HepG2 (cell line): ENCODE results near the gene IDH3A. TPM values are rescaled to one million over a fixed set of nuclear protein-coding genes. Genes with fewer than 3 reads are reported as not detected.

Source experiments
- ATAC-seq: fragments of 200-7000 bp; cut with Tn5 transposase; 3 replicates; pipeline ENCODE4 v1.9.1; 2020; ENCODE audit warnings: mild to moderate bottlenecking, moderate library complexity
- BruUV-seq: library from RNA; stranded (reverse); fragments of 400-500 nt; replicated peaks from 2 replicates; lab custom pipeline; 2021; lab: Mats Ljungman, UMichigan
- CTCF ChIA-PET: fragments of 300-600 bp; formaldehyde crosslinking; extraction: SDS; loops from one replicate; lab custom pipeline; 2021; ENCODE audit warnings: low total read pairs, inconsistent platforms, low intra/inter-chr PET ratio; lab: Yijun Ruan, JAX
- POLR2A ChIA-PET: fragments of 350-600 bp; sonication (Branson Sonifier 250); formaldehyde crosslinking; loops from one replicate; lab custom pipeline; 2020; ENCODE audit warnings: antibody characterized with exemption, inconsistent platforms; lab: Yijun Ruan, JAX
- DNase-seq: peaks from one replicate; pipeline ENCODE4 v3.0.0-alpha.2; 2015; ENCODE audit warnings: low spot score
- FAIRE-seq: peaks from 3 replicates; lab custom pipeline; 2011; peaks lifted over from hg19 to GRCh38; lab: Jason Lieb, UNC
- H2AFZ ChIP-seq: one replicate; pipeline ENCODE4 v1.6.1; 2011; ENCODE audit warnings: low read length, inconsistent platforms
- H3K27ac ChIP-seq: fragments of 300-600 bp; 3 replicates; pipeline ENCODE4 v1.8.0; 2011; ENCODE audit warnings: mixed run types, mild to moderate bottlenecking, mixed read lengths, low read length, inconsistent platforms; ENCODE audit not compliant: insufficient read depth; ENCODE audit errors: extremely low read length
- H3K27me3 ChIP-seq, 2 experiments: fragments of 200-600 bp in 1 of 2; 2 replicates in 1 of 2; 3 replicates in 1 of 2; pipeline versions ENCODE4 v1.6.0 to v1.8.0; 2011; ENCODE audit warnings: low read length in 2 of 2, mild to moderate bottlenecking in 2 of 2, moderate library complexity in 2 of 2, inconsistent platforms in 1 of 2; ENCODE audit not compliant: insufficient read depth in 2 of 2, control insufficient read depth in 1 of 2
- H3K36me3 ChIP-seq, 2 experiments: fragments of 200-600 bp in 1 of 2; replicated peaks in 1 of 2; 2 replicates in 1 of 2; 3 replicates in 1 of 2; pipeline versions ENCODE4 v1.5.1 to v1.8.0; 2011; ENCODE audit warnings: low read length in 2 of 2, inconsistent platforms in 1 of 2; ENCODE audit not compliant: insufficient read depth in 2 of 2, control insufficient read depth in 1 of 2
- H3K4me1 ChIP-seq: 2 replicates; pipeline ENCODE4 v1.5.1; 2012; ENCODE audit warnings: low read length, inconsistent platforms; ENCODE audit not compliant: insufficient read depth
- H3K4me2 ChIP-seq: 2 replicates; pipeline ENCODE4 v1.6.0; 2011; ENCODE audit warnings: low read depth, low read length, inconsistent platforms
- H3K4me3 ChIP-seq, 3 experiments: fragments of 200-600 bp in 1 of 3; sonication (generic), shearing (Covaris generic) in 1 of 3; replicated peaks in 1 of 3; 2 replicates each; pipeline ENCODE4 v1.5.1; 2011 to 2016; ENCODE audit warnings: low read length in 3 of 3, inconsistent platforms in 2 of 3, low read depth in 2 of 3, mild to moderate bottlenecking in 2 of 3, control low read depth in 1 of 3, mixed read lengths in 1 of 3; ENCODE audit not compliant: insufficient read depth in 1 of 3
- H3K79me2 ChIP-seq: one replicate; pipeline ENCODE4 v1.6.1; 2011; ENCODE audit warnings: low read length, inconsistent platforms; ENCODE audit not compliant: insufficient read depth
- H3K9ac ChIP-seq: 2 replicates; pipeline ENCODE4 v1.6.0; 2011; ENCODE audit warnings: mild to moderate bottlenecking, low read depth, low read length, inconsistent platforms; ENCODE audit not compliant: insufficient read depth
- H3K9me3 ChIP-seq: 2 replicates; pipeline ENCODE4 v1.5.1; 2012; ENCODE audit warnings: mild to moderate bottlenecking, low read length
- H4K20me1 ChIP-seq: 2 replicates; pipeline ENCODE4 v1.6.0; 2011; ENCODE audit warnings: inconsistent platforms, mild to moderate bottlenecking, low read length, moderate library complexity; ENCODE audit not compliant: insufficient read depth
- ETV5 ChIP-seq: IDR thresholded peaks from 2 replicates; pipeline ENCODE4 v1.6.1; 2018; ENCODE audit warnings: missing biosample characterization, missing genetic modification reagents, inconsistent platforms, borderline replicate concordance
- GLI4 ChIP-seq: sonication (generic); formaldehyde crosslinking; IDR thresholded peaks from 2 replicates; pipeline ENCODE4 v1.5.1; 2020; ENCODE audit warnings: missing genetic modification reagents, mild to moderate bottlenecking, moderate library complexity, borderline replicate concordance
- KDM5B ChIP-seq: sonication (generic); formaldehyde crosslinking; IDR thresholded peaks from 2 replicates; pipeline ENCODE4 v1.4.0; 2020; ENCODE audit warnings: missing genetic modification reagents, mild to moderate bottlenecking, borderline replicate concordance
- SPEN ChIP-seq: sonication (generic); formaldehyde crosslinking; IDR thresholded peaks from 2 replicates; pipeline ENCODE4 v1.5.1; 2020; ENCODE audit warnings: low read depth, mild to moderate bottlenecking, missing genetic modification reagents
- U2AF2 ChIP-seq: fragments of 200-400 bp; formaldehyde crosslinking; IDR thresholded peaks from 2 replicates; pipeline ENCODE4 v1.6.1; 2017; ENCODE audit warnings: low read depth, mild to moderate bottlenecking, low read length
- ZNF20 ChIP-seq: sonication (generic); formaldehyde crosslinking; IDR thresholded peaks from 2 replicates; pipeline ENCODE4 v1.4.0; 2020; ENCODE audit warnings: mild to moderate bottlenecking, moderate library complexity, missing genetic modification reagents
- ZNF451 ChIP-seq: sonication (generic); formaldehyde crosslinking; IDR thresholded peaks from 2 replicates; pipeline ENCODE4 v1.5.0; 2020; ENCODE audit warnings: mild to moderate bottlenecking, missing genetic modification reagents
- ZNF883 ChIP-seq: sonication (generic); formaldehyde crosslinking; IDR thresholded peaks from 2 replicates; pipeline ENCODE4 v1.5.1; 2020; ENCODE audit warnings: mild to moderate bottlenecking, missing genetic modification reagents; ENCODE audit errors: not compliant biosample characterization
- WGBS: methylation state at CpG from one replicate; pipeline ENCODE4 v1.1.6; 2017; ENCODE audit warnings: low lambda C conversion rate; 5-methylcytosine and 5-hydroxymethylcytosine counted together
- in situ Hi-C: cut with HindIII; loops from 2 replicates; pipeline ENCODE4 v1.10.0; 2017; ENCODE audit warnings: low pct_unique_long_range_greater_than_20kb; ENCODE audit not compliant: extremely low pct_ligation_motif_present
- intact Hi-C: fragments of 100-400 bp; cut with micrococcal nuclease; formaldehyde crosslinking; loops from one replicate; pipeline ENCODE4 v1.10.0; 2022; ENCODE audit not compliant: unreplicated experiment
- polyA plus RNA-seq, 8 experiments: library from polyadenylated mRNA; depleted of rRNA in 3 of 8; stranded (reverse) in 7 of 8; unstranded in 1 of 8; fragments of >200 nt; fragmentation: Illumina TruSeq in 4 of 8; extraction: Trizol in 4 of 8; gene quantifications; 2 replicates each; pipeline versions ENCODE4 v1.2.1 to v1.2.3, GENCODE V29; 2011 to 2016; ENCODE audit warnings: low read depth in 4 of 8, missing spikeins in 1 of 8, mixed read lengths in 1 of 8; ENCODE audit not compliant: insufficient read depth in 1 of 8
- total RNA-seq, 5 experiments: library from RNA; depleted of rRNA; stranded (reverse); fragments of >200 nt; fragmentation: Illumina TruSeq; extraction: Trizol; gene quantifications; 2 replicates each; pipeline ENCODE4 v1.2.3, GENCODE V29; 2016; ENCODE audit warnings: low read depth in 1 of 5
- TF ChIP-seq, protein P1 (sequence below): sonication (generic); formaldehyde crosslinking; IDR thresholded peaks from 2 replicates; pipeline ENCODE4 v1.5.1; 2020; ENCODE audit warnings: mild to moderate bottlenecking, moderate library complexity, missing genetic modification reagents

The IDH3A gene
- total and polyA plus RNA-seq, 2 of the 13 experiments (the other 11 are each of a cell fraction or from before 2014, with no cell fraction given): 40.7 to 50.7 TPM

- FAIRE-seq (no peak), ATAC-seq (no peak)
- POLR2A ChIA-PET: no interaction called here
- BruUV-seq: no TSS peak
- H3K9ac ChIP-seq: no peak overlapping the region
- no peaks in the 10 kb centered on the region for H4K20me1 ChIP-seq
- no peak overlapping the region for H3K27ac ChIP-seq
- H3K9me3 ChIP-seq: no peaks in the 10 kb centered on the region
- 54% methylated on average over 12 of the region's 12 CpGs for WGBS
- TF ChIP-seq U2AF2: no peak
- TF ChIP-seq SPEN (CRISPR knock-in tag): no peak
- TF ChIP-seq, protein P1, sequence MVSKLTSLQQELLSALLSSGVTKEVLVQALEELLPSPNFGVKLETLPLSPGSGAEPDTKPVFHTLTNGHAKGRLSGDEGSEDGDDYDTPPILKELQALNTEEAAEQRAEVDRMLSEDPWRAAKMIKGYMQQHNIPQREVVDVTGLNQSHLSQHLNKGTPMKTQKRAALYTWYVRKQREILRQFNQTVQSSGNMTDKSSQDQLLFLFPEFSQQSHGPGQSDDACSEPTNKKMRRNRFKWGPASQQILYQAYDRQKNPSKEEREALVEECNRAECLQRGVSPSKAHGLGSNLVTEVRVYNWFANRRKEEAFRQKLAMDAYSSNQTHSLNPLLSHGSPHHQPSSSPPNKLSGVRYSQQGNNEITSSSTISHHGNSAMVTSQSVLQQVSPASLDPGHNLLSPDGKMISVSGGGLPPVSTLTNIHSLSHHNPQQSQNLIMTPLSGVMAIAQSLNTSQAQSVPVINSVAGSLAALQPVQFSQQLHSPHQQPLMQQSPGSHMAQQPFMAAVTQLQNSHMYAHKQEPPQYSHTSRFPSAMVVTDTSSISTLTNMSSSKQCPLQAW (CRISPR knock-in tag): no peak
- TF ChIP-seq ZNF451 (CRISPR knock-in tag): no peak
- TF ChIP-seq GLI4 (CRISPR knock-in tag): no peak
- no peak for TF ChIP-seq ZNF20 (CRISPR knock-in tag)
- TF ChIP-seq ETV5 (CRISPR knock-in tag): no peak
- TF ChIP-seq ZNF883: no peak
- TF ChIP-seq KDM5B (CRISPR knock-in tag): no peak
- TF ChIP-seq, all 625 proteins: peak for 0
- Histone ChIP-seq H3K79me2 (no peaks in the 10 kb centered on the region), H3K4me3 (no peak overlapping the region), H2AFZ (no peak overlapping the region), H3K4me2 (no peak overlapping the region), H3K27me3 (no peaks in the 10 kb centered on the region), H3K36me3 (no peaks in the 10 kb centered on the region), H3K4me1 (peaks cover 25% of the 10 kb centered on the region)
- no peak for DNase-seq
- intact Hi-C loops: no loop called here
- CTCF ChIA-PET: interaction anchor here (1.0 to 2.6 kb wide), 6 partner anchors 68 to 151 kb away, joined by 3 to 29 read pairs (median 13); no protein-coding TSS in a partner anchor
- in situ Hi-C loops: loop anchor here (5.0 kb wide), 1 partner anchor 107 kb away; no protein-coding TSS in a partner anchor
Measured at GRCh38 chr15:78109156-78109555, 40.0 kb upstream of the IDH3A start.
